K562 (cell line): Measurements from ENCODE around the gene GNGT2. TPM values are rescaled to one million over a fixed set of nuclear protein-coding genes. Genes with fewer than 3 reads are reported as not detected.

ENCODE experiments used
- ARID1B ChIP-seq: fragments of 450-650 bp; IDR thresholded peaks from 2 replicates; pipeline ENCODE4 v1.6.1; 2016; ENCODE audit warnings: antibody characterized with exemption, mild to moderate bottlenecking, inconsistent platforms
- BMI1 ChIP-seq: fragments of 150-350 bp; IDR thresholded peaks from 2 replicates; pipeline ENCODE4 v1.6.1; 2014; ENCODE audit warnings: low read length
- C11orf30 ChIP-seq: fragments of 450-650 bp; IDR thresholded peaks from 2 replicates; pipeline ENCODE4 v1.6.1; 2016; ENCODE audit warnings: low read depth, mild to moderate bottlenecking
- CREB3 ChIP-seq: fragments of 450-650 bp; conservative IDR thresholded peaks from 2 replicates; pipeline ENCODE4 v1.6.1; 2016; ENCODE audit warnings: missing genetic modification characterization, low read depth, mild to moderate bottlenecking, missing compliant biosample characterization, moderate library complexity
- ETS2 ChIP-seq: IDR thresholded peaks from 2 replicates; pipeline ENCODE4 v1.6.1; 2016; ENCODE audit warnings: borderline replicate concordance, missing genetic modification characterization, mild to moderate bottlenecking, moderate library complexity, missing compliant biosample characterization; ENCODE audit not compliant: poor library complexity, severe bottlenecking
- ETV5 ChIP-seq: sonication (generic); formaldehyde crosslinking; IDR thresholded peaks from 2 replicates; pipeline ENCODE4 v1.4.0; 2020; ENCODE audit warnings: low read depth, mild to moderate bottlenecking, missing genetic modification reagents
- GABPA ChIP-seq: fragments of 200-800 bp; sonication (Bioruptor generic); conservative IDR thresholded peaks from 2 replicates; pipeline ENCODE4 v1.6.1; 2016; ENCODE audit warnings: low read depth, missing genetic modification characterization, missing compliant biosample characterization
- GABPB2 ChIP-seq: fragments of 250-450 bp; sonication (Bioruptor Pico); conservative IDR thresholded peaks from 2 replicates; pipeline ENCODE4 v1.5.1; 2021; ENCODE audit warnings: mild to moderate bottlenecking
- HIVEP1 ChIP-seq: fragments of 250-450 bp; sonication (Bioruptor Pico); IDR thresholded peaks from 2 replicates; pipeline ENCODE4 v1.4.0; 2020; ENCODE audit warnings: mild to moderate bottlenecking
- KLF6 ChIP-seq: fragments of 250-450 bp; sonication (Bioruptor Pico); IDR thresholded peaks from 2 replicates; pipeline ENCODE4 v1.4.0; 2020; ENCODE audit warnings: mild to moderate bottlenecking, moderate library complexity, borderline replicate concordance
- MIER1 ChIP-seq: fragments of 450-650 bp; IDR thresholded peaks from 2 replicates; pipeline ENCODE4 v1.6.1; 2016; ENCODE audit warnings: antibody characterized with exemption, mild to moderate bottlenecking, low read depth
- NCOA2 ChIP-seq, 2 experiments: fragments of 450-650 bp; IDR thresholded peaks; 2 replicates each; pipeline ENCODE4 v1.6.1; 2018; ENCODE audit warnings: mild to moderate bottlenecking in 2 of 2, moderate library complexity in 1 of 2; ENCODE audit not compliant: partially characterized antibody in 2 of 2
- STAT5B ChIP-seq: fragments of 250-450 bp; sonication (Bioruptor Pico); IDR thresholded peaks from 2 replicates; pipeline ENCODE4 v1.8.0; 2021; ENCODE audit warnings: mild to moderate bottlenecking, inconsistent platforms
- TSC22D4 ChIP-seq: fragments of 450-650 bp; IDR thresholded peaks from 2 replicates; pipeline ENCODE4 v1.6.1; 2016; ENCODE audit warnings: missing genetic modification characterization, missing biosample characterization, control low read depth
- ZBTB9 ChIP-seq: fragments of 450-650 bp; formaldehyde crosslinking; IDR thresholded peaks from 2 replicates; pipeline ENCODE4 v1.4.0; 2020; ENCODE audit warnings: mild to moderate bottlenecking, moderate library complexity
- ZHX1 ChIP-seq: fragments of 150-350 bp; conservative IDR thresholded peaks from 2 replicates; pipeline ENCODE4 v1.6.1; 2014; ENCODE audit warnings: low read length
- ZNF146 ChIP-seq: IDR thresholded peaks from one replicate; pipeline ENCODE4 v1.6.1; 2018; ENCODE audit warnings: missing compliant biosample characterization; ENCODE audit not compliant: unreplicated experiment
- ZNF3 ChIP-seq: fragments of 250-450 bp; sonication (Bioruptor Pico); IDR thresholded peaks from 2 replicates; pipeline ENCODE4 v1.5.0; 2021; ENCODE audit warnings: mild to moderate bottlenecking, moderate library complexity
- ZNF431 ChIP-seq: sonication (generic); formaldehyde crosslinking; IDR thresholded peaks from 2 replicates; pipeline ENCODE4 v1.8.0; 2022; ENCODE audit warnings: mild to moderate bottlenecking, missing genetic modification reagents
- ZNF512 ChIP-seq: IDR thresholded peaks from 2 replicates; pipeline ENCODE4 v1.6.1; 2016; ENCODE audit warnings: missing genetic modification characterization, missing compliant biosample characterization
- ZNF644 ChIP-seq: fragments of 200-800 bp; sonication (Bioruptor generic); IDR thresholded peaks from 2 replicates; pipeline ENCODE4 v1.6.1; 2016; ENCODE audit warnings: low read depth, missing genetic modification characterization, missing compliant biosample characterization
- ZNF79 ChIP-seq: fragments of 250-450 bp; sonication (Bioruptor Pico); IDR thresholded peaks from 2 replicates; pipeline ENCODE4 v1.4.0; 2020; ENCODE audit warnings: low read depth, mild to moderate bottlenecking, moderate library complexity
- polyA plus RNA-seq, 8 experiments: library from polyadenylated mRNA; depleted of rRNA in 4 of 8; stranded (reverse) in 5 of 8; unstranded in 3 of 8; fragments of >200 nt; fragmentation: Nextera tagmentation in 2 of 8; fragmentation: Illumina TruSeq in 1 of 8; extraction: Ambion mirVana in 2 of 8; extraction: Trizol in 1 of 8; gene quantifications; 2 replicates each; pipeline versions ENCODE4 v1.2.1 to v1.2.3, GENCODE V29; 2011 to 2014; ENCODE audit warnings: inconsistent platforms in 1 of 8, missing spikeins in 1 of 8
- total RNA-seq, 7 experiments: library from RNA; depleted of rRNA in 6 of 7; stranded (reverse); fragments of >200 nt in 6 of 7; fragmentation: Illumina TruSeq in 2 of 7; extraction: Trizol in 2 of 7; gene quantifications; 2 replicates each; pipeline versions ENCODE4 v1.2.1 to v1.2.3, GENCODE V29; 2011 to 2021; ENCODE audit warnings: low replicate concordance in 1 of 7

Gene GNGT2
- total and polyA plus RNA-seq, 9 of the 15 experiments (the other 6 are each of a cell fraction or from before 2014, with no cell fraction given) = not detected

- TF ChIP-seq ZHX1 (no peak), ZNF512 (no peak), BMI1 (no peak), NCOA2 (IDR thresholded peaks at IDR 0.05; ENCODE audit: partially characterized antibody in 2 of 2) (peak in 1 of 2 experiments; percentile 58), C11orf30 (no peak), GABPB2 (no peak), ETV5 (CRISPR knock-in tag) (peak; percentile 54; the same call in 1 of the 2 replicates), ZBTB9 (CRISPR knock-in tag) (peak; percentile 21; the same call in 1 of the 2 replicates), ZNF644 (tag) (no peak), CREB3 (tag) (no peak; the same call in 1 of the 2 replicates), TSC22D4 (tag) (no peak), STAT5B (CRISPR knock-in tag) (no peak), ZNF79 (no peak), ETS2 (tag) (no peak), GABPA (peak; percentile 40), ZNF431 (CRISPR knock-in tag) (peak; percentile 66), HIVEP1 (CRISPR knock-in tag) (no peak), MIER1 (no peak), ZNF3 (no peak), KLF6 (CRISPR knock-in tag) (peak; percentile 15; the same call in 1 of the 2 replicates), ARID1B (peak; percentile 83), ZNF146 (no peak)
Observed at GRCh38 chr17:49191917-49192741, 18.2 kb downstream of the GNGT2 start (continued).
